Small intestine (tissue), 7 donors: Measurements from ENCODE around the gene KLC1. TPM values are rescaled to one million over a fixed set of nuclear protein-coding genes. Genes with fewer than 3 reads are reported as not detected.

Experiments used
- DNase-seq, 2 donors: peaks; one replicate each; pipeline versions ENCODE4 v3.0.0 to v3.0.0-alpha.2; 2013
- FAIRE-seq: peaks from 2 replicates; lab custom pipeline; 2012; peaks lifted over from hg19 to GRCh38; lab: Jason Lieb, UNC
- H3K27ac ChIP-seq, 3 donors: one replicate each; pipeline ENCODE4 v1.5.1; 2013; ENCODE audit warnings: low read length in 2 of 3, mild to moderate bottlenecking in 2 of 3, control low read depth in 1 of 3, inconsistent platforms in 1 of 3, low read depth in 1 of 3, moderate library complexity in 1 of 3
- H3K27me3 ChIP-seq, 3 donors: one replicate each; pipeline ENCODE4 v1.6.1; 2013; ENCODE audit warnings: low read length in 3 of 3, inconsistent platforms in 1 of 3; ENCODE audit not compliant: control insufficient read depth in 3 of 3, insufficient read depth in 3 of 3
- H3K36me3 ChIP-seq, 3 donors: one replicate each; pipeline ENCODE4 v1.6.1; 2013; ENCODE audit warnings: low read length in 3 of 3, inconsistent platforms in 1 of 3, low read depth in 1 of 3, mild to moderate bottlenecking in 1 of 3, moderate library complexity in 1 of 3; ENCODE audit not compliant: control insufficient read depth in 3 of 3, insufficient read depth in 2 of 3
- H3K4me1 ChIP-seq, 3 donors: one replicate each; pipeline ENCODE4 v1.6.1; 2013; ENCODE audit warnings: low read length in 2 of 3, inconsistent platforms in 1 of 3, low read depth in 1 of 3, mild to moderate bottlenecking in 1 of 3, moderate library complexity in 1 of 3; ENCODE audit not compliant: control insufficient read depth in 3 of 3, insufficient read depth in 2 of 3
- H3K4me3 ChIP-seq, 3 donors: one replicate each; pipeline ENCODE4 v1.5.1; 2013; ENCODE audit warnings: low read length in 3 of 3, control low read depth in 1 of 3, inconsistent platforms in 1 of 3, low read depth in 1 of 3, mild to moderate bottlenecking in 1 of 3, moderate library complexity in 1 of 3
- H3K9me3 ChIP-seq, 2 donors: one replicate each; pipeline ENCODE4 v1.6.1; 2013; ENCODE audit warnings: low read depth in 1 of 2, low read length in 1 of 2; ENCODE audit not compliant: control insufficient read depth in 2 of 2, insufficient read depth in 1 of 2
- WGBS, 3 donors: extraction: QIAGEN DNeasy Blood & Tissue Kit; methylation state at CpG; one replicate each; pipeline ENCODE4 v1.1.7; 2013; 5-methylcytosine and 5-hydroxymethylcytosine counted together
- polyA plus RNA-seq, 4 donors: library from polyadenylated mRNA; stranded (reverse) in 3 of 4; unstranded in 1 of 4; fragments of 200-250 nt in 3 of 4; fragments of 120-200 nt in 1 of 4; gene quantifications; one replicate each; pipeline versions ENCODE4 v1.2.1 to v1.2.3, GENCODE V29; 2013
- donor health status: healthy with polysubstance abuse.
- donor health status: control.
- donor health status: control.
- donor health status: Bipolar disorder and iron deficiency.
- donor health status: healthy.

The KLC1 gene
- polyA plus RNA-seq, 4 donors = 45.9 to 74.4 (median 67.4) TPM

DNA sequence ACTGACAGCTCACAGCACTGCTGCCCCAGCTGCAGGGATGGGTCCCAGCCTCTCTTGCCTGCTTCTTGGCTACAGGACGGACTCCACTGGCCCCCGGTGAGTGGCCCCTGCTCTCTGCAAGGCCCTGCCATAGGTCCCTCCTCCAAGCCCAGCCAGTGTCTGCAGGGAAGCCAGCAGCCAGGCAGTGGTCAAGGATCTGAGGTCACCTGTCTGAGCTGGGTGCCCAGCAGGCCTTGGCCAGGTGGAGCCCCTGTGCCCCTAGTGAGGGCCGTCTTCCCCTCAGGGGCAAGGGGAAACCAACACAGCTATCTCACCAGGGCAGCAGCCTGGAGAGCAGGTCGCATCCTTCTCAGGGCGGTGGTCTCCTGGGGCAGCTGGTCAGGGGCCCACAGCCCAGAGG is 73.1 kb downstream of the KLC1 start:
- Histone ChIP-seq H3K9me3 (no peaks in the 10 kb centered on the region), H3K27ac (no peak overlapping the region), H3K27me3 (no peaks in the 10 kb centered on the region), H3K36me3 (peaks cover 0 to 99% (median 7%) of the 10 kb centered on the region in 3 donors), H3K4me3 (no peak overlapping the region), H3K4me1 (peaks cover 0 to 22% (median 0%) of the 10 kb centered on the region in 3 donors)
- no peak for DNase-seq
- FAIRE-seq = no peak
- WGBS, 3 donors = 74 to 94% (median 76%) methylated on average over 5 of the region's 5 CpGs

DNA sequence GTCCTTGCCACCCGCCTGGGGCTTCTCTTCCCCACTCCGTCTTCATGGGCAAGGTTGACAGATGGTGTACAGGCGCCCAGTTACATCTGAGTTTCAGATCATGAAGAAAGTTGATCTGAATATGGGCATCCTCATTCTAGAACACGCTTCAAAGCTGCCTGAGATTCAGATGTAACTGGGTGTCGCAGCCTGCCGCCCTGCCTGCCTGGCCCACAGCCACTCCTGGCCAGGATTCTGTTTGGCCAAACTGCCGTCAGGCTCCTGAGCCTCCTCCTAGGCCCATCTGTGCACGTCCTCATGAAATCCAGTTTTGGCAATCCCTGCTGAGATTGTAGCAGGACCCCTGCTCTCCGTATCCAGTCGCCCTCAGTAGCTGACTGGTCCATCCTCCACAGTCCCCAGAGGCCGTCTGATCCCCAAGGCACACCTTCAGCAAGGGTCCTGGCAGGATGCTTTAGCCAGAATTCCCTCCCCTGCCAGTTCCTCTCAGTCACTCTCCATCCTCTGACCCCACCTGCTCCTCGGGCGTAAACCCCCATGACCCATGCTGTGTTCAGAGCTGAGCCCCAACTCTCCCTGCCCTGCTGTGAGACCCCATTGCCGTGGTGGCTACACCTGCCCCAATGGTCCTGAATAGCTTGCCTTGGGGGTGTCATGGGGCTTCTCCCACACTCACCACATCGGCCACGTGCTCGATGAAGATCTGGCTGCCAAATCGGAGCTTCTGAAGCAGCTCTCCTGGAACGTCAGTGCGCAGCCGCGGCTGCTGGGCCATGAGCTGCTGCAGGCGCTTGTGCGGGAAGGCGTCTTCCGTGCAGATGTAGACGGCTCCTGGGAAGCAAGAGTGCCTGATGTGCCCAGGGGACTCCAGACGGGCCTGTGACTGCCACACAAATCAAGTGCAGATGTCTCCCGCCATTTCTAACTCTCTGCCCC is 73.8 kb downstream of the KLC1 start:
- Histone ChIP-seq H3K4me3 (no peak overlapping the region), H3K4me1 (peaks cover 0 to 16% (median 0%) of the 10 kb centered on the region in 3 donors), H3K36me3 (peaks cover 0 to 99% (median 7%) of the 10 kb centered on the region in 3 donors), H3K27ac (no peak overlapping the region), H3K27me3 (no peaks in the 10 kb centered on the region), H3K9me3 (no peaks in the 10 kb centered on the region)
- WGBS, 3 donors = 89 to 94% (median 92%) methylated on average over 29 of the region's 29 CpGs
- DNase-seq (no peak), FAIRE-seq (no peak)

DNA sequence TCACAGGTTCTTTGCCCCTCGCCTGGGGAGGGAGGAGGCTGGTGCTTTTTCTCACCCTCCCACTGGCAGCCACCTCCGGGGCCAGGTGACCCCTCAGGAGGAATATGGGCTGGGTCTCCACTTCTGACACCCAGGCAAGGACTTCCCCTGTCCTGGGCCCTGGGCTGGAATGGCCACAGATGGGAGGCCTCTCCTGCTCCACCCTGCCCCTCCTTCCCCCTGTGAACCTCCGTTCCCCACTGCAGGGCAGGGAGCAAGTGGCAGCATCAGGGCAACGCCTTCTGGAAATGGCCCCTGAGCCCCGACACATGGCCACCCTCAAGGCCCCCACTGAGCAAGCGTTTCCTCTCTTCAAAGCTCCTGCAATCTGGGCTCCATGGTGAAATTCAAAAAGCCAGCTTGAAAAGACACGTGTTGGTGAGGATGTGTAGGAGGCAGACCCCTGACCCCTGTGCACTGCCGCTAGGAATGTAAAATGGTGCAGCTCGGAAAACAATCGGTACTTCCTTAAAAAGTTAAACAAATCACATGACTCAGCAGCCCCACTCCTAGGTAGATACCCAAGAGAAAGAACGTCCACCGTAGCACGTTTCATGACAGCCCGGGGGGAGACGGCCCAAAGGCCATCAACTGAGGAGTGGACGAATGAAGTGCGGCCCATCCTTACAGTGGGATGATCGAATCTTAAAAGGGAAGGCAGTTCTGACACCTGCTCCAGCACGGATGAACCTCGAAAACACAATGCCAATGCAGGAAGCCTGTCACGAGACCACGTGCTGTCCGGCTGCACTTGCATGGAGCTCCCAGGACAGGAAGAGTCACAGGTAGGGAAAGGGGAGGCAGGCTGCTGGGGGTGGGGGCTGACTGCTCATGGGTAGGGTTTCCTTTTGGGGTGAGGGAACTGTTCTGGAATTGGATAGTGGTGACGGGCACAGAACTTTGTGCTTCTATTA is 74.7 kb downstream of the KLC1 start:
- H3K36me3 ChIP-seq = peaks cover 0 to 99% (median 4%) of the 10 kb centered on the region in 3 donors
- WGBS, 3 donors = 79 to 91% (median 82%) methylated on average over 24 of the region's 24 CpGs
- H3K4me3 ChIP-seq = no peak overlapping the region
- FAIRE-seq (no peak), DNase-seq (no peak)
- H3K9me3 ChIP-seq = no peaks in the 10 kb centered on the region
- peaks cover 0 to 16% (median 0%) of the 10 kb centered on the region in 3 donors for H3K4me1 ChIP-seq
- H3K27ac ChIP-seq = peak overlapping the region in 1 of 3 donors; percentile 19
- no peaks in the 10 kb centered on the region for H3K27me3 ChIP-seq

- DNase-seq (no peak), FAIRE-seq (no peak)
- H3K27me3 ChIP-seq = no peaks in the 10 kb centered on the region
- H3K4me1 ChIP-seq = peaks cover 0 to 14% (median 0%) of the 10 kb centered on the region in 3 donors
- WGBS, 3 donors = 75 to 85% (median 83%) methylated on average over 13 of the region's 13 CpGs
- H3K36me3 ChIP-seq = peaks cover 0 to 99% (median 4%) of the 10 kb centered on the region in 3 donors
- H3K27ac ChIP-seq = no peak overlapping the region
- no peaks in the 10 kb centered on the region for H3K9me3 ChIP-seq
- no peak overlapping the region for H3K4me3 ChIP-seq
These were observed 75.7 kb downstream of the KLC1 start for GRCh38 chr14:103704708-103705107.

DNA sequence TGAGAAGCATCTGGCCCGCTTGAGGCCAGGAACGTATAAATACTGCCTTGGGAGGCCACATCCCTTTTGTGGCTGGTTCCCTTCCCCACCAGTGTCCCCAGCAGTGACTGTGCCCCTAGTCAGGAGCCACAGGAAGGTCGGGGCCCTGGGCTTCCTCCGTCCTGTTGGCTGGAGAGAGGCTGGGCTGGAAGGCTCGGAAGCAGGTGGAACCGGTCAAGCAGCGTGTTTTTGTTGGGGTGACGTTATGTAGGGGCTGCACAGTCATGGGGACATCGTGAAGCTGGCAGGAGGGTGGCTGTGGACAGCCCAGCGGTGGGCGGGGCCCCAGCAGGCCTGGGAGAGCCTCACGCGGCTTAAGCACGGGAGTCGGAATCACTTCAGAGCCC is 76.1 kb downstream of the KLC1 start:
- H3K4me3 ChIP-seq = no peak overlapping the region
- no peaks in the 10 kb centered on the region for H3K27me3 ChIP-seq
- DNase-seq = no peak
- H3K36me3 ChIP-seq = peaks cover 0 to 99% (median 4%) of the 10 kb centered on the region in 3 donors
- no peak for FAIRE-seq
- no peaks in the 10 kb centered on the region for H3K9me3 ChIP-seq
- H3K27ac ChIP-seq = no peak overlapping the region
- peaks cover 0 to 10% (median 0%) of the 10 kb centered on the region in 3 donors for H3K4me1 ChIP-seq
- 72 to 89% (median 88%) methylated on average over 15 of the region's 15 CpGs for WGBS, 3 donors

GRCh38 chr14:103705504-103706284 is 76.7 kb downstream of the KLC1 start:
- no peak overlapping the region for H3K27ac ChIP-seq
- peaks cover 0 to 94% (median 4%) of the 10 kb centered on the region in 3 donors for H3K36me3 ChIP-seq
- H3K4me1 ChIP-seq = peaks cover 0 to 4% (median 0%) of the 10 kb centered on the region in 3 donors
- FAIRE-seq = no peak
- H3K9me3 ChIP-seq = no peaks in the 10 kb centered on the region
- 82 to 92% (median 92%) methylated on average over 25 to 28 of the region's 28 CpGs for WGBS, 3 donors
- no peaks in the 10 kb centered on the region for H3K27me3 ChIP-seq
- no peak overlapping the region for H3K4me3 ChIP-seq
- DNase-seq = no peak

- H3K4me3 ChIP-seq = no peak overlapping the region
- WGBS, 3 donors = 92 to 94% (median 94%) methylated on average over 40 to 41 of the region's 41 CpGs
- peaks cover 0 to 7% (median 0%) of the 10 kb centered on the region in 3 donors for H3K4me1 ChIP-seq
- no peaks in the 10 kb centered on the region for H3K9me3 ChIP-seq
- H3K27me3 ChIP-seq = no peaks in the 10 kb centered on the region
- DNase-seq = no peak
- FAIRE-seq = no peak
- H3K27ac ChIP-seq = no peak overlapping the region
- H3K36me3 ChIP-seq = peaks cover 0 to 83% (median 4%) of the 10 kb centered on the region in 3 donors
These were observed 77.7 kb downstream of the KLC1 start for GRCh38 chr14:103706551-103707328.
